KOPT-K1 (cell line): ENCODE results near the gene LRRTM4.

Source experiments
- H3K27ac ChIP-seq: fragments of 200-600 bp; sonication (generic); 2 replicates; pipeline ENCODE4 v1.5.1; 2016; ENCODE audit warnings: antibody characterized with exemption, mild to moderate bottlenecking, low read depth, low read length; ENCODE audit not compliant: poor library complexity, severe bottlenecking
- H3K36me3 ChIP-seq: fragments of 200-600 bp; sonication (generic); 2 replicates; pipeline ENCODE4 v1.5.1; 2017; ENCODE audit warnings: antibody characterized with exemption, mild to moderate bottlenecking, low read length, moderate library complexity; ENCODE audit not compliant: insufficient read depth
- H3K9me3 ChIP-seq: fragments of 200-600 bp; sonication (generic); 2 replicates; pipeline ENCODE4 v1.5.1; 2017; ENCODE audit warnings: antibody characterized with exemption, low read length, mild to moderate bottlenecking; ENCODE audit not compliant: insufficient read depth, poor library complexity, severe bottlenecking

LRRTM4 gene

GRCh38 chr2:77508511-77508910 lies 13.7 kb downstream of the LRRTM4 start:
- no peaks in the 10 kb centered on the region for H3K9me3 ChIP-seq
- no peak overlapping the region for H3K27ac ChIP-seq
- H3K36me3 ChIP-seq, result no peaks in the 10 kb centered on the region

- H3K9me3 ChIP-seq, result no peaks in the 10 kb centered on the region
- H3K36me3 ChIP-seq, result no peaks in the 10 kb centered on the region
- no peak overlapping the region for H3K27ac ChIP-seq
These were observed 14.5 kb downstream of the LRRTM4 start for GRCh38 chr2:77507657-77508056.

DNA sequence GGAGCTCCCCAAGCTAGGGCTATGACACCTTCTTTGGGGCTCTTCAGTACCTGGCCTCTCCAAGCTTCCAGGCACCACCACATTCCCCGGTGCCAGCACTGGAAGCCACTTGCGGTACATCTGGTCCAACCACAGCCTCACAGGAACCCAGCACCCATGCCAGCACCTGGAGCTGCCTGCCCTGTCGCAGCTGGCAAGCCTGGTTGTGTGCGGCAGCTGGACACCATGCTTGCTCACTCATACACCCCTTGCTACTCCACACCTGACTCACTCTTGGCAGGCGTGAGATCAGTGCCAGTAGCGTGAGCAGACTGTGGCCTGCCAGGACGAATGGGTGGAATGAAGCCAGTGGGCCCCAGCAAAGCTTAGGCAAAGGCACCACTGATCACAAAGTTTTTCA lies 34.0 kb downstream of the LRRTM4 start:
- Histone ChIP-seq H3K27ac (no peak overlapping the region), H3K36me3 (no peaks in the 10 kb centered on the region), H3K9me3 (no peaks in the 10 kb centered on the region)

- H3K36me3 ChIP-seq, result no peaks in the 10 kb centered on the region
These were observed 34.9 kb downstream of the LRRTM4 start for GRCh38 chr2:77487074-77487803.

GRCh38 chr2:77484026-77484425 lies 38.1 kb downstream of the LRRTM4 start:
- H3K36me3 ChIP-seq, result no peaks in the 10 kb centered on the region
- no peak overlapping the region for H3K27ac ChIP-seq
- no peaks in the 10 kb centered on the region for H3K9me3 ChIP-seq

More at GRCh38 chr2:77487074-77487803, 34.9 kb downstream of the LRRTM4 start:
- Histone ChIP-seq H3K27ac (no peak overlapping the region), H3K9me3 (no peaks in the 10 kb centered on the region)

- Histone ChIP-seq H3K36me3 (no peaks in the 10 kb centered on the region), H3K27ac (no peak overlapping the region), H3K9me3 (no peaks in the 10 kb centered on the region)
These were observed 42.3 kb downstream of the LRRTM4 start for GRCh38 chr2:77479895-77480294.

DNA sequence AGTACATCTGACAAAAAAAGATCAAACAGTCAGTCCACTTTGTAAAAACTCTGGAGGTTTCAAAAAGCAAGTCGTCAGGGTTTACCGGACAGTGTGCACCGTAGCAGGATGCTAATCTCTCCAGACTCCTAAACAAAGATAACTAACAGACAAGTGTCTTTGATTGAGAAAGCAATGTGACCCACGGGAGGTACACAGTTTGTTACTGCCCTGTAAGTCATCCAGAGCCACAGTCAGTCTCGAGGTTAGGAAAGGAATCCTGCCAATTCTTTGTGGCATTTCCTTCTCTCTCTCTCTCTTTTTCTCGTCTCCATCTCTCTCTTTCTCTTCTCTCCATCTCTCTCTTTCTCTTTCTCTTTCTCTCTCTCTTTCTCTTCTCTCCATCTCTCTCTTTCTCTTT lies 42.8 kb downstream of the LRRTM4 start:
- no peaks in the 10 kb centered on the region for H3K36me3 ChIP-seq
- H3K27ac ChIP-seq, result no peak overlapping the region

GRCh38 chr2:77470096-77470495 lies 52.1 kb downstream of the LRRTM4 start:
- Histone ChIP-seq H3K9me3 (no peaks in the 10 kb centered on the region), H3K36me3 (no peaks in the 10 kb centered on the region), H3K27ac (no peak overlapping the region)

More for the DNA sequence above, 42.8 kb downstream of the LRRTM4 start:
- H3K9me3 ChIP-seq, result no peaks in the 10 kb centered on the region

GRCh38 chr2:77469106-77469505 lies 53.1 kb downstream of the LRRTM4 start:
- Histone ChIP-seq H3K27ac (no peak overlapping the region), H3K36me3 (no peaks in the 10 kb centered on the region), H3K9me3 (no peaks in the 10 kb centered on the region)

- H3K36me3 ChIP-seq, result no peaks in the 10 kb centered on the region
- no peak overlapping the region for H3K27ac ChIP-seq
- H3K9me3 ChIP-seq, result no peaks in the 10 kb centered on the region
These were observed 62.3 kb downstream of the LRRTM4 start for GRCh38 chr2:77459840-77460239.

- no peaks in the 10 kb centered on the region for H3K36me3 ChIP-seq
- H3K27ac ChIP-seq, result no peak overlapping the region
- no peaks in the 10 kb centered on the region for H3K9me3 ChIP-seq
These were observed 64.0 kb downstream of the LRRTM4 start for GRCh38 chr2:77458216-77458615.

GRCh38 chr2:77457665-77458064 lies 64.5 kb downstream of the LRRTM4 start:
- Histone ChIP-seq H3K36me3 (no peaks in the 10 kb centered on the region), H3K9me3 (no peaks in the 10 kb centered on the region), H3K27ac (no peak overlapping the region)

GRCh38 chr2:77443076-77443475 lies 79.1 kb downstream of the LRRTM4 start:
- H3K9me3 ChIP-seq, result no peaks in the 10 kb centered on the region
- H3K36me3 ChIP-seq, result no peaks in the 10 kb centered on the region
- no peak overlapping the region for H3K27ac ChIP-seq

- Histone ChIP-seq H3K36me3 (no peaks in the 10 kb centered on the region), H3K9me3 (no peaks in the 10 kb centered on the region), H3K27ac (no peak overlapping the region)
These were observed 87.3 kb downstream of the LRRTM4 start for GRCh38 chr2:77434880-77435279.

DNA sequence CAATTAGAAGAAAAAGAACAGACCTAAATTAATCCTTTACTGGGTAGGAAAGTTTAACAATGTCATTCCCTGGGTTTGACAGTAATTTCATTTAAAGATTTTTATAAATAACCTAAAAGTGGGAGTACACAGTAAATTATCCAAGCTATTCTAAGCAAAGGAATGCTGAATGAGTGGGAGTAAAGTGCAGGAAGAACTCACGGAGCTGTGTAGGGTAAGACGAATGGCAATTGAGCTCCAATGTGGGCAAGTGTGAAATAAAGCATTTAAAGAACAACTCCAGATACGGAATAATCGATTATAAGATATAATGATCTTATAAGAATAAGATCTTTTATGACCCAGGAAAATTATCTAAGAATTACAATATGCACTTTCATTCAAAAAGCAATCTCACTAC lies 93.2 kb downstream of the LRRTM4 start:
- no peaks in the 10 kb centered on the region for H3K36me3 ChIP-seq
- H3K9me3 ChIP-seq, result no peaks in the 10 kb centered on the region
- H3K27ac ChIP-seq, result no peak overlapping the region

DNA sequence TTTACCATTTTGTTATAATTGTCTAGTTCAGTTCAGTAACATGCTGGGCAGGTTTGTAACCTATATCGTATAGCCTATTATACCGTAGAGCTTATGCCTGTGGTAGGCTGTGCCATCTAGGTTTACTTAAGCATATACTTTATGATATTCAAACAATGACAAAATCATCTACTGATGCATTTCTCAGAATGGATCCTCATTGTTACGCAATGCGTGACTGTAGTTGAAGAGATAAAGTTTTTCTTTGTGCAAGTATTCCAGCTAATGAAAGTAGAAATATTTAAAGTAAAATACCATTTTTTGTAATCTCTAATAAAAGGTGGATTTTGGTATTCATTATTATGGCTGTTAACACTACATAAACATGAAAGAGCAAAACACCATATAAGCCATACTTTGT lies 100.2 kb downstream of the LRRTM4 start:
- no peaks in the 10 kb centered on the region for H3K36me3 ChIP-seq
- no peak overlapping the region for H3K27ac ChIP-seq
- H3K9me3 ChIP-seq, result no peaks in the 10 kb centered on the region
